ENCODE results near the gene RANBP17.

GRCh38 chr5:170885809-170886208 lies 24.0 kb downstream of the RANBP17 start:
- no peak for TF ChIP-seq CTCF (tag by site-specific recombination; IDR thresholded peaks at IDR 0.05)
- TF ChIP-seq ZNF211 (tag by site-specific recombination; IDR thresholded peaks at IDR 0.05; ENCODE audit: low read depth) = no peak
- TF ChIP-seq ZNF138 (tag by site-specific recombination; IDR thresholded peaks at IDR 0.05; ENCODE audit: borderline replicate concordance) = no peak
- no peak for TF ChIP-seq PRDM1 (tag by site-specific recombination; IDR thresholded peaks at IDR 0.05)
- no peak for TF ChIP-seq ZNF658 (tag by site-specific recombination; IDR thresholded peaks at IDR 0.05)
